HG03439 (cell line): ENCODE data around the gene NEUROD4.
A peak's percentile ranks its signal among the peaks of the same experiment; 100 is the strongest.
"Not testable (repeated sequence)": the region's sequence is repeated elsewhere in the genome, so short reads cannot be mapped to it uniquely, and the experiment has no call there.

Experiments used
- ATAC-seq: cut with Tn5 transposase; IDR thresholded peaks from one replicate; pipeline ENCODE4 v1.9.1; 2021; ENCODE audit warnings: mild to moderate bottlenecking, moderate library complexity; ENCODE audit not compliant: unreplicated experiment

Gene NEUROD4, protein sequence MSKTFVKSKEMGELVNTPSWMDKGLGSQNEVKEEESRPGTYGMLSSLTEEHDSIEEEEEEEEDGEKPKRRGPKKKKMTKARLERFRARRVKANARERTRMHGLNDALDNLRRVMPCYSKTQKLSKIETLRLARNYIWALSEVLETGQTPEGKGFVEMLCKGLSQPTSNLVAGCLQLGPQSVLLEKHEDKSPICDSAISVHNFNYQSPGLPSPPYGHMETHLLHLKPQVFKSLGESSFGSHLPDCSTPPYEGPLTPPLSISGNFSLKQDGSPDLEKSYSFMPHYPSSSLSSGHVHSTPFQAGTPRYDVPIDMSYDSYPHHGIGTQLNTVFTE

DNA sequence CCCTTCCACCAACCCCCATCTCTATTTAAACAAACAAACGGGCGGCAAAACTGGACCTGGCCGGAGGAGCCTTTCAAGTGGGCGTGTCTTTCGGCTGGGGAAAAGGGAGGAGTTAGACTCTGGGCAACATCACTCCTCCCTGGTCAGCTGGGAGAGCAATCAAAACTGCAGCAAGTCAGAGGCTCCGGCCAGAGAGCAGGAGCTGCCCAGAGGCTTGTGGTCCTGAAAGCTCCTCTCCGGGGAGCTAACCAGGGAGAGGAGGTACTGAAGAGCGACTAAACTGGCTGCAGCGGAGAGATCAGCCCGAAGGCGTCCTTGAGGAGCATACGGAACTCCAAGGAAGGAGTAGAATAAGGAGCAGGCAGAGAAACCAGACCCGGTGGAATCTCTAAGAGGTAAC, at the start of gene NEUROD4:
TSS of gene NEUROD4 (plus strand) at position 191 of the 400 bp plus-strand sequence. CDS start 6,466 bp downstream, outside the sequence.
- ATAC-seq = no peak

DNA sequence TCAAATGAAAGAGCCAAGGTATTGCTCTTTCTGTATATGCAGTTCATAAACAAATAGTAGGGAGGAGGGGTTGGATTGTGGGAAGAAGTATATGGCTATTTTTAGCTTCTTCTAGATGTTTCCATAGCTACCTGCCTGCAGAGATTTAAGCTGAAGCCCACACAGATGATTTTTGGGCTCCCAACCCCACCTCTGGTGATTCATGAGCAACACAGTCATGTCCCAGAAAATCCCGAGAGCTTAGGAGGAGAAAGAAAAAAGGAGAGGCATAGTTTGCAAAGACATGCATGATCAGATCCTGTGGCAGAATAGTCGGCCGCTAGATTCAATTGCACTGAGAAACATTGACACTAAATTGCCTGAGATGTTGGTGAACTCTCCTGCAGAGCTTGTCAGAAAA, 49.0 kb upstream of the NEUROD4 start:
- no peak for ATAC-seq

DNA sequence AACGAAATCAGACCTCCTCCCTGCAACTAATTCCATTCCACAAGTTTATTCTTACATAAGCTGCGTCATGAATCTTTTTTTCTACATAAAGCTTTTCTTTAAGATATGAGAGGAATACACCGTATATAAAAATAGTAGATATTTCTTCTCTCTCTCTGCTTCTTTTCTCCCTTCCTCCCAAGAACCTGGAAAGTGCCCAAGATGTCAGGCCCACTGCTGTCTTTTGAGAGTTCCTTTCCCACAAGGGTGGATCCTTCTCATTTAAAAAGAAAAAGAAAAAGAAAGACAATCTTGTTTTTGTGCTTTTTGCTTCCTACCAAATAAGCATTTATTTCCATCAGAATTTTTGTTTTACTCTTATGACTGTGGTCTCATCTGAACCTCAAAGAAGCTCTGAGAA, 46.2 kb upstream of the NEUROD4 start:
- no peak for ATAC-seq

DNA sequence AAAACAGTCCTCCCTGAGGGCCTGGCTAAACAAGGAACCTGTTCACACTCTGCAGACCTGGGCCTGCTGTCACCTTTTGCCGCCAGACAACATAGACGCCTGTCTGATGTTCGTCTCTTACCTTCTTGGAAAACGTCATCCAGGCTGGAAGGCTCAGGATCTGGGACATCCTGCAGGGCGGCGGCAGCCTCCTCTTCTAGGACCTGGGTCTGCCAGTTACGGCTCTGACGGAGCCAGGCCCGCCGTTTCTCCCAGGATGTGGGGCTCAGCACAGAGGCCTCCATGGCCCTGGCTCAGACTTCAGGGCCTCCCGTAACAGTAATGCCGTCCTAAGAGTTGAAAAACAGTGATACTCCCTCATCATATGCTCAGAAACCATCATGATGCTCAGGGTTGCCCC, 45.5 kb upstream of the NEUROD4 start:
- ATAC-seq = no peak

DNA sequence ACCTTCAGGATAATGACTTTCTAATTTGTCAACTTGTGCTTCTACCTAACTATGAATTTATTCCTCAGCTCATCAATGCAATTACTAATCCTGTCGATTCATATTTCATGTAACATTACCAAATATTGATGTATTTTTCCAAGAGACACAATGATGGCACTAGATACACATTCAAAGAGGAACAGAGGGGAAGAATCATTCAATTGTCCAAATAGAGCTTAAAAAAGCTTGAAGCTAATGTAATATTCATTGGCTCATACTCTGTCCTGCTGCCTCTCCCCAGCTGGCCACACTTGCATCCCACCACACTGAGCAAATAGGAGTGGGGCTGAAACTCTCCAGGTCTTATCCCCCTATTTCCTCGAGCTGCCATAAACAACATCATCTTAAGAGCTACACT, 44.5 kb upstream of the NEUROD4 start:
- no peak for ATAC-seq

DNA sequence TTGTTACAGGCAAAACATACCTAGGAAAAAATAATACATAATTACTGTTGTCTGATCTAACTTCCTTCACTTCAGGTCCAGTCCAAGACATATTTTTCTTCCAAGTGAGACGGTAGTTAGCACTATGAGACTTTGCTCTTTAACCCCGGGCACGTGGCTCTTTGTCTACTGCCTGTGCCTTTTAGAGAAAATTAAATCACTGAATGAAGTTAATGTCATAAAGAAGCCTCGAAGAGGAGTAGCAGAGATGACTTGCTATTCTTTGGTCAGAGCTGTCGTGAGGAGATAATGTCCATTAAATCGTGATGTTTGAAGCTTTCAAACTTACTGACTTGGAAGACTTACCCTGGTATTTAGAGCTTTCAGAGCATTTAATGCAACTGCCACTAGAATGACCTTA, 43.9 kb upstream of the NEUROD4 start:
- ATAC-seq = no peak

DNA sequence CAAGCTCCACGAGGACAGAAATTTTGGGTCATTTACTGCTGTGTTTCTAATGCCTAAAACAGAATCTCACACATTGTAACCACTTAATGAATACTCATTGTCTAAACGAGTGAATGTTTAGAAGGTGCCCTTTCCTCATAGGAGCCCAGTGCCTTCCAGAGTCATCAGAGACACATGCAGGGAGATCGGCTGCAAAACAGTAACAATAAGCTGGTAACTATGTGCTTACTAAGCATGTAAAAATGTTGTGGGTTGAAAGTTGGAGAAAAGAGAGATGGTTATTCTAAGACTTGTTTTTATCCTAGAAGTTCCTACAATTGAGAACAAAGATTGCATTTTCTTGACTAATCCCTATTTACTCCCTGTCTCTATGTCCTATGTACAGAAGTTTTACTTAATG, 42.6 kb upstream of the NEUROD4 start:
- no peak for ATAC-seq

DNA sequence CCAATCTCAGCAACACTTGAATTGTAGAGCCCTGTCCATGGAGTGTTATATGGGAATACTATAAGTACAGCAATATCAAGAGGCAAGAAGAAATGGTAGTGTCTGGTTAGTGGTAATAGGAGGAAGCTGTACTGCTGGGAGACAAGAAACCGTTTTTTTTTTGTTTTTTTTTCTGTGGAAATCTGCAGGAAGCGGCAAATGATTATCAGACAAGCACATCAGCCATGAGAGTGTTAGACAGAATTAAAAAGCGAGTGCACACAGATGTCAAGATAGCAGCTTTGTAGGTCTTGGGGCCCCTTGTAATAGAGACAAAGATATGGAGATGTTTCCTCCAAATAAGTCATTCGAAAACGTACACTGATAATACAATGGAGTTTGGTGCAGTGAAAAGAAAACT, 41.9 kb upstream of the NEUROD4 start:
- no peak for ATAC-seq

DNA sequence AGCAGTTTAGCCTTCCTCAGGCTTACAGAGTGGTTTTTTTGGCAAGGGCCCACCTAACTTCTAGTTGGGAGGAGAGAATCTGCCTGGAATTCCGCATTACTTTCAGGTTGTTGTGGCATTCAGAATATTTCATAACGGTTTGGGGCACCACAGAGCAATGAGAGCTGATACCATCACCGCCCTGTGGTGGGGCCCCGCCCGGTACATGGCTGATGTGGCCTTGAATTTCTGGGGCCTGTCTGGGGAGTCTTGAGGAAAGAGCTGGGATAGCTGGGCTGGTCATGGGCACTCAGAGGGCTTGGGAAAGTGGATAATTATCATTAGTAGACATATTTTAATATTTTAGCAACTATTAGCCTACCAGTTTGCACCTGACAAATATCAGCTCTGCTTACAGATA, 39.4 kb upstream of the NEUROD4 start:
- no peak for ATAC-seq

DNA sequence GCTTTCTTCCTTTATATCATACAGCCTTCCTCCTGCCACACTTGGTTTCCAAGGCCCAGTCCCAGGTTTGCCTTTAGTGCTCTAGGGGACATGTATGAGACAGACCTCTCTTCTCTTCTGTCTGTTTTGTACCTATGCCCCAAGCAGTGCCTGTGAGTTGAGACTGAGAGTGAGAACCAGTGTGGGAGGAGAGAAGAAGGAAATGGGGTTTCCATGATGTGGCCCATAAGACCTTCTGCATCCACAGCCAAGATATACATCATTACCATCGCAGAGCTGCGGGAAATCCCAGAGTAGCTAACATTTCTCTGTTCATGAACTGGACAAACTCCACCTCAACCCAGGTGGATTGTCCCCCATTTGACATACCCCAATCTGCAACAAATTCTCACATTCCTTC, 38.0 kb upstream of the NEUROD4 start:
- ATAC-seq = no peak

DNA sequence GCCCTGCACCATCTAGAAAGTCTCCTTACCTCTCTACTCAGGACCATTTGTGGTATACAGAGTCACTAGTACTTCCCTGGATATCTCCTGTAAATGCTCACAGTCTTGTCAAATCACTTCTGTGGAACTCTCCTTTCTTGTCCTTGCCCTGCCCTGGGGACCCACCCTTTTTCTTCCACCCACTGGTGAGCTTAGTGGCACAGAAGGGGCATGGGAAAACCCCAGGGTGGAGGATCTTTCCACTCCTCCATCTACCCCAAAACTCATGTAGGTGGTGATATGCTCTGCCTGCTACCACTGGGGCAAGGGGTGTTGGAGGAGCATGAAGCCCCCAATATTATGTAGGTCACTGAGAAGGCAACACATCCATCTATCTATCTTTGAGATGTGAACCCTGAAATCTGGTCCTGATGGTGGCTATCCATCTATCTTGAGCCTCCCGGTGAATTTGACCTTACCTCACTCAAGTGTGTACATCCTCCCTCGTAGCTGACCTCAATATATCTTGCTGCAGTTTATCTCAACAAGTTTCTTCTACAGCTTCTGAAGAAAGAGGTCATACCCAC, 36.2 kb upstream of the NEUROD4 start:
- no peak for ATAC-seq

DNA sequence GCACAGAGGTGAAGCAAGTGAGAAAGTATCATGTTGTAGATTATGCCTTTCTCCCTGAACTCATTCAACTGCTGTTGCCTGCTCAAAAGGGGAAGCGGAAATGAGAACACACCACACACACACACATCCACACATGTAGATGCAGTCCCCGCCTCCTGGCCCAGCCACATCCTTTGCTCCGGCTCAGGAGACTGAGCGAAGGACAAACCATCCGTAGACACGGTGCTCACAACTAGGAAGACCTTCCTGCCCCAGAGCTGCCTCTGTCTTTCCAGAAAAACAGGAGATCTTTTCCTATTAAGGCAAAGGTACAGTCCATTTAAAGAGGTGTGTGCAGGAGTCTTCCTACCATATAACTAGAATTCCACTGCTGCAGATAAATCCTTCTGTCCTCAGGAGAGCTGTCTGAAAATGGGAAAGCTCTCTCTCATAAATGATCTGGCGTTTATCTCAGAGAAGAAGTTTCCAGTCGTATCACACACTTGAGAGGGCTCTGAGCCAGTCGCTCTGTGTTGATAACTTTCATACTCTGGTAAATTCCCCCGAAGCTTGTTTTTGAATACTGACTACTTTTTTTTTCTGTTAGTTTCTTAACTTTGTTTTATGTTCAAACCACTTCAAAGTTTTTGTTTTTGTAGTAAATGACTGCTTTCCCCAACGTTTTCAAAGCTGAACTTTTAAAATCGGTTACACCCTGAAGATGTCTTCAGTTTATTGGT, 35.0 kb upstream of the NEUROD4 start, which contains the start of gene TESPA1:
TSS of gene TESPA1 (minus strand) at position 105 of the 719 bp plus-strand sequence. CDS start 10,200 bp downstream, outside the sequence.
- ATAC-seq = peak; percentile 95

DNA sequence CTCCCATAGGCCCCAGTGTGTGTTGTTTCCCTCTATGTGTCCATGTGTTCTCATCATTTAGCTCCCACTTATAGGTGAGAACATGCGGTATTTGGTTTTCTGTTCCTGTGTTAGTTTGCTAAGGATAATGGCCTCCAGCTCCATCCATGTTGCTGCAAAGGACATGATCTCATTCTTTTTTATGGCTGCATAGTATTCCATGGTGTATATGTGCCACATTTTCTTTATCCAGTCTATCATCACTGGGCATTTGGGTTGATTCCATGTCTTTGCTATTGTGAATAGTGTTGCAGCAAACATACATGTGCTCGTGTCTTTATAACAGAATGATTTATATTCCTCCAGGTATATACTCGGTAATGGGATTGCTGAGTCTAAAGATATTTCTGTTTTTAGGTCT, 33.0 kb upstream of the NEUROD4 start:
- not testable (repeated sequence) for ATAC-seq

DNA sequence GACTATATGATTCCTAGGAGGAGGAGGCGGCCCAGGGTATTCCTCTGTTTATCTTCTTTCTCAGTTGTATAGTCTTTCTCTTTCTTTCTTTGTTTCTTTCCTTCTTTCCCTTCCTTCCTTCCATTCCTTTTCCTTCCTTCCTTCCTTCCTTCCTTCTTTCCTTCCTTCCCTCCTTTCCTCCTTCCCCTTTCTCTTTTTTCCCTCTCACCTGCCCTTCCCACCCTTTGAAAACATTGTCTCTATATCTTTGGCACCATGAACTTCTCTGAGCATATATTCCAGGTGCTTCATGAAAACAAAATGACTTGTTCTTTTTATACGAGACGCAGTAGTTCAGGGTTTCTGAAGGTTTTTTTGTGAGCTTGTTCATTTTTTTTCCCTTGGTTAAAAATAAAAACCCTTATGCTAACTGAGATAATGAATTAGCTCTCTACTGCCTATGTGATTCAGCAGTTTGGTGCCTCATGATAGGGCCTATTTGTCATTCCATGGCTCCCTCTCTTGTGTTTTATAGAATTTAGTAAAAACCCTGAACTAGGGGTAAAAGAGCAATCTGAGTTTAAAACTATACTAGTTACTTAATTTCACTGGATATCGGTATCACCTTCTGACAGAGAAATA, 32.1 kb upstream of the NEUROD4 start:
- no peak for ATAC-seq

DNA sequence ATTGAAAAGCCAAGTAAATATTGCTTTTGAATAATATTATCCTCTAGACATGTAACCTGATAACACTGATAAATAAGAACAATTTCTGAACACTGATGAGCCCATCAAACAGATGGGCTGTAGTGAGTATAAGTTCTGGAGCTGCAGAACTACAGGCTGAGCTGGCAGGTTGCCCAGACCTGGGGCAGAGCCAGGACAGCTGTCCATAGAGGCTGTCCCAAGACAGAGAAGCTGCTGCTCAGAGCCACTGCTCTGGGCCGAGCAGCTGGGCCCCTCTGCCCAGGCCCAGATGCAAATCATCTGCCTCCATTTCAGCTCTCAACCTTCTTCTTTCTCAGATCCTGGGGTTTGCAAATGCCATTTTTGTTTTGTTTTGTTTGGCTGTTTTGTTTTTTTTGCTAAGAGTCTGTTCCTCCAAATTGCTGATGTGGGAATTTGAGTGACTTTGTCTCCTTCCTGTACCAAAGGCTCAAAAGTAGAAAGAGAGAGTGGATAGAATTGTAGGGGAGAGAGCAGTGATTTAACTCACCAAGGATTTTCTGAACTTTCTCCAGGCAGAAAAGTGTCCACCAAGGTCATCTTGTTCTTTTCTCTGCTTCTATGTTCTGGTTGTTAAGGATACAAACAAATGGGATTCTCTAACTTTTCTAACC, 31.2 kb upstream of the NEUROD4 start:
- no peak for ATAC-seq

DNA sequence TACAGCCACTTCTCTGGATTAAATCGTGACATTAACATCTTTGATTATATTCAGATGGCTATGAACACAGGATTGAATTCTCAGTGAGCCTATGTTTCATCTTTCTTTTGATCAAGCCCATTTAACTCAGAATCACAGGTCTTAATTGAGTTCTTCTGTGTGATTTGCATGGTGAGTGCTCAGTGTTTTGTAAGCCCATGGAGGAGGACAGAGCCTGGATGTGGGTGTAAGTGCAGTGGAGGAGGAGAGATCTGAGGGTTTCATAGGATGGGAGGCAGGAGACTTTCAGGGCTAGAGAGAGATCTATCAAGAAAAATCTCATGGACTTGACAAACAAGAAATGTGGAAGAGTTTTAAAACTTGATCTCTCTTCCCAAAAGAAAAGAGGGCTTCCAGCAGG, 29.9 kb upstream of the NEUROD4 start:
- no peak for ATAC-seq

DNA sequence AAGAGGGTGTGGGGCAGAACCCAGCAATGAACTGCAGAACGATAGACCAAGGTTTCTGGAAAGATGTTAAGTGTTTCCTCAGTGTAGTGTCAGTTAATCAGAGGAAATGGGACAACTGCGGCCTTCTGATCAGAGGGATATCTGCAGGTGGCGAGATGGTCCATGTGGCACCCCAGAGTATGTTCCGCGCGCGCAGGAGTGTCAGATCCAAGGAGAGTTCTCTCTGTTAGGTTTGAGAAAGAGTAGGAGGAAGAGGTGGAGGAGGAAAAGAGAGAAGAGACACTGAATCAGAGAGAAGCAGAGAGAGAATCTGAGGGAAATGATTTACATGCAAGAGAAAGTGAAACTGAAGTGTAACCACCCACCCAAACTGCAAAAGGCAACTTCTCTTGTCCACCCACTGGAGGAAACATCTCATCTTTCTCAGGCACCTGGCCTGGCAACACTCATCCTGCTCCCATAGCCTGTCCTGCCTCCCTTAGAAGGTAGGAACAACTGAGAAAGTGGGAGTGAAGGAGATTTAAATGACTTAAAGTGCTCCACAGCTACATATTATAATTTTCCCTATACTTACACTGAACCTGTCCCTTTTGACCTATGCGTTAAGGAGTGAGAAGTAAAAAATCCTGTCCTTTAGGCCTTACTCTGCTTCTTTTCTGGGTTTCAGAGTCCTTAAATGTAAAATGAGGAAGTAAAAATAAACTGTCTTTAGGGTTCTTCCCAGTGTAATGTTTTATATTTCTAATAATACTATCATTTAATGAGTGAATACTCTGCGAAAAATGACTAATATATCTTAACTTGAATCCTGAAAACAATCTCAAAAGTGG, 28.4 kb upstream of the NEUROD4 start:
- ATAC-seq = peak; percentile 66

DNA sequence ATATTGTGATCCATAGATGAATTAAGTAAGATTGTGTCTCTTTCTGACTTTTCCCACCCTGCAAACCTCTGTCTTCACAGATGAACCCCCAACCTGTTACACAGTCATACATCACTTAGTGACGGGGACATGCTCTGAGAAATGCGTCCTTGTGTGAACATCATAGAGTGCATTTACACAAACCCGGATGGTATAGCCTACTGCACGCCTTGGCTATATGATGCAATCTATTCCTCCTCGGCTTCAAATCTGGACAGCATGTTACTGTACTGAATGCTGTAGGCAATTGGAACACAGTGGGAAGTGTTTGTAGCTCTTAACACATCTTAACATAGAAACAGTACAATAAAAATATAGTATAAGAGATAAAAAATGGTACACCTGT, 27.8 kb upstream of the NEUROD4 start:
- no peak for ATAC-seq

DNA sequence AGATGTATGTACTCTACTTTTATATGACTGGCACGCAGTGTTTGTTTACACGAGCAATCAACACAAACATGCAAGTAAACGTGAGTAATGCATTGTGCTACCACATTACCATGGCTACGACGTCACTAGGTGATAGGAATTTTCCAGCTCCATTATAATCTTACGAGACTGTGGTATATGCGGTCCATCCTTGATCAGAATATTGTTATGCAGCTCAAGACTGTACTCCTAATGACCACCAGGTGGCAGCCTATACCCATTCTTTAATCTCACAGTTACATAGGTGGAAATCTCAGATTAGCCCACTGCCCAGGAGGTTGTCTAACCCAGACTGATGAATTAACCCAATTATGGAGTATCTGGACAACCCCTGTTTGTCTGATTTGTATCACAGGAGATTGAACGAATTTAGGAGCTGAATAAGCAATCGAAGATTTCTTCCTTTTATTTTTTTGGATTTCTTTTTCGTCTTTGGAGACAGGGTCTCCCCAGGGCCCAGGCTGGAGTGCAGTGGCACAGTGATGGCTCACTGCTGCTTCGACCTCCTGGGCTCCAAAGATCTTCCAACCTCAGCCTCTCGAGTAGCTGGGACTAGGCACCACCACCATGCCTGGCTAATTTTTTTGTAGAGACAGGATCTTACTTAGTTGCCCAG, 26.5 kb upstream of the NEUROD4 start:
- peak; percentile 59 for ATAC-seq

DNA sequence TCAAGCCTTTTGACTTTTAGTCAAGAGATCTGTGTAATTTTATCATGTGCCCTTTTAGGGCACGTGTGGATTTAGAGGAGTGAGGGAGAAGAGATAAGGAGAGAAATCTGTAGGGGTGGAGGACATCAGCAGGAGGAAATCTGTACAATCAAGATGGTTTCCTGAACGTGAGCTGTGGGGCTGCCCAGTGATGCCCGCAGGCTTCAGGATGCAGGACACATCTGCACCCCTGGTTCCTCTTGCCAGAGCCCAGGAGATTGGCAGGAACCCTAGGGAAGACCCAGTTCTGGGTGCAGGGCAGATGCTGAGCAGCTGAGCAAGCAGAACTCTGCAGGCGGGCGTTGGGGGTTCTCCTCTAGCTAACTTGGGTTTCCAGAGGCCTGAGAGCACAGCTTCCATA, 23.6 kb upstream of the NEUROD4 start:
- no peak for ATAC-seq
